C4-2B (cell line): Measurements from ENCODE around the gene IGFN1.

ENCODE experiments used
- CTCF ChIP-seq: fragments of 450-650 bp; conservative IDR thresholded peaks from 2 replicates; pipeline ENCODE4 v1.5.1; 2017; ENCODE audit warnings: mild to moderate bottlenecking
- ZFX ChIP-seq: fragments of 450-650 bp; IDR thresholded peaks from 2 replicates; pipeline ENCODE4 v1.6.1; 2017

DNA sequence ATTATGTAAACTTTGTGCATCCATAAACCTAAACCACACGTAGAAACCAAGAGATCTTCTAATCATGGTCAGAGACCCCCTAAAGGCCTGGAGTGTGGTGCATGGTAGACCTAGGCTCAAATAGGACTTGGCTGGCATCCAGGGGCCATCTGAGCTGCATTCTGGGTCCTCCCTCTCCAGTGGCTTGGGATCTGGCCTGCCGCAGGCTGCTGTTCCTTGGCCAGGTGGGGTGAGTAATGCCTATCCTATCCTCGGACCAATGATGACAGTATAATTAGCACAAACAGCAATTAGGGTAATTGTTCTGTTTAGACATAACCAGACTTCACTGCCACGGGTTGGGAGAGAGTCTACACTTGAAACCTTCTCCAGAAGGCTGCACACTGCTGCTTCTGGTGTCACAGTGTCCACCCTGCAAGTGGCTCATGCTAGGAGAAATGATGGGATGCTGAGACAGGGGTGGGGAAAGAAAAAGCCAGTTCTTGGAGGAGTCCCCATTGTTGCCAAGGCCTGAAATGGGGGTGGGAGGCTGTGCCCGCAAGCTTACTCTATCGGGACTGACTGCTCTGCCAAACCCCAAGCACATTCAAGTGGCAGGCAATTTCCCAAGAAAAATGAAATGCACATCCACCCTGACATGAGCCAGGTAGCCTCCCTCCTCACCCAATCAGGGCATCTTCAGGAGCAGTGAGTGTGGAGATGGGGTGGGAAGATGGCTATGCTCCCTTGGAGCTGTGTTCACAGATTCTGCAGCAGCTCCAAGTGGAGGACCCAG is 80.2 kb downstream of the IGFN1 start:
- TF ChIP-seq CTCF = no peak
- no peak for TF ChIP-seq ZFX
